GM12872 (cell line): ENCODE data around the gene PLD4.

Experiments
- CTCF ChIP-seq: IDR thresholded peaks from 3 replicates; pipeline ENCODE4 v1.5.1; 2011; ENCODE audit warnings: low read depth, mild to moderate bottlenecking, low read length, moderate library complexity; ENCODE audit not compliant: insufficient read depth

PLD4 gene

DNA sequence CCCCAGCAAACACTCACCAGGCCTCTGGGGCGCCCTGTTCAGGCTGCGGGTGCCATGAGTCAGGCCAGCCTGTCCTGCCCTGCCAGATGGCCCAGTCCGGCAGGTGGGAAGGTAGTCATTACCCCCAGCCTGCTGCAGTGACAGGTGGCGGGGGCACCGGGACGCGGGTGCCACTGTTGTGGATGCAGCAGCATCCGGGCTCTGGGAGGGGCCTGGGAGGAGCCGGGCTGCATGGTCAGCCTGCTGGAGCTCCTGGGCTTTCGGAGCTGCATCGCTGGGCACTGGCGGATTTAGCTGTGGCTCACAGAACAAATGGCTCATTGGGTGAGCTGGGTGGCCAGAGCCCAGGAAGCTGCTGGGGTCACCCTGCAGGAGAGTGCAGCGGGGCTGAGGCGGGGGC lies 46.1 kb upstream of the PLD4 start:
- TF ChIP-seq CTCF, result no peak

DNA sequence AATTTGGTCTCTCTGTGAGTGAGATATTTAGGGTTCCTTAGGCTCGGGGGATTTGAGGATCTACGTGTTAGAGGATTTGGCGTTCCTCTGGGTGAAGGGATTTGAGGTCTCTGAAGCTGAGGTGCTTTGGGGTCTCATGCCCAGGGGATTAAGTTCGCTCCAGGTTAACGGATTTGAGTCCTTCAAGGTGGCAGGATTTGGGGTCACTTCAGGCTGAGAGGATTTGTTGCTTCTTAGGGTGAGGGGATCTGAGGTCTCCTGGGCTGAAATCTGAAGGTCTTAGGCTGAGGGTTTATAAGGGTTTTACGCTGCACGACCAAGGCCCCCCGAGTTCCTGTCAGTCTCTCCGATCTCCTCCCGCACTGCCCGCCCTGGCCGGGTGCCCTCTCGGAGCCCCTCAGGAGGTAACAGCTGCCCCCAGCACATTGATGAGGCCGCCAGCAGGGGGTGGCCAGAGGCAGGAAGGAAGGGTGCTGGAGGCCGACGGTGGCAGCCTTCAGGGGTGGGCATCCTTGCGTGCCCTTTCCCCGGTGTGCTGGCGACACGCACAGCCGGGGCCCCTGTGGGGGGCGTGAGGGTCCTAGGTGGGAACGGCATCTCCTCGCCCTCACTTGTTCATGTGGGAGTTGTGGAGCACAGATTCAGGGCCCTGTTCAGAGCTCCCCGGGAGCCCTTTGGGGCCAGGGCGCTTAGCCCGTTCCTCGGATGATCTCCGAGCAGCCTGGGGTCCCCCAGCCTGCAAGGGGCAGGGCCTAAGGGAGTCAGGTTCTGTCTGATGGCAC lies 45.3 kb upstream of the PLD4 start:
- TF ChIP-seq CTCF, result no peak

DNA sequence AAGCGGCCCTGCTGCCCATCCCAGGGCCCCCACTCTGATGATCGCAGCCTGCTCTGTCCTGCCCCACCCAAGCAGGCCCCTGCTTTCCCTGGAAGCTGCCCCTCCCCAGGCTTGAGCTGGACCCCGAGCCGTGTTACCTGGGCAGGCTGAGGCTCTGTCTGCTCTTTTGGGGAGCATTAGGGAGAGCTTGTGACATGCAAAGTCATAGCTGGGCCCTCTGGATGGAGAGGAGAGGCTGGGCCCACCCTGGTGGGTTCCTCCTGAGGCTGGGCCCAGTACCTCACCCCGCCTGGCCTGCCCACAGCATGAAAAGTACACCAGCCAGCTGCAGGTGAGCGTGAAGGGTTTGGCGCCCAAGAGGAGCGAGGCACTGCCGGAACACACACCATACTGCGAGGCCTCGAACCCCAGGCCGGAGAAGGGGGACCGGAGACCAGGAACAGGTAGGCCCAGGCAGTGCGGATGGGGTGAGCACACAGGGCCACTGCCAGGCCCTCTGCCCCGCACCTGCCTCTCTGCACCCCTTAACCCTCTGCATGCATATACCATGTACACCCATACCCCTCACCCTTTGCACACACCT lies 44.6 kb upstream of the PLD4 start:
- TF ChIP-seq CTCF, result no peak

DNA sequence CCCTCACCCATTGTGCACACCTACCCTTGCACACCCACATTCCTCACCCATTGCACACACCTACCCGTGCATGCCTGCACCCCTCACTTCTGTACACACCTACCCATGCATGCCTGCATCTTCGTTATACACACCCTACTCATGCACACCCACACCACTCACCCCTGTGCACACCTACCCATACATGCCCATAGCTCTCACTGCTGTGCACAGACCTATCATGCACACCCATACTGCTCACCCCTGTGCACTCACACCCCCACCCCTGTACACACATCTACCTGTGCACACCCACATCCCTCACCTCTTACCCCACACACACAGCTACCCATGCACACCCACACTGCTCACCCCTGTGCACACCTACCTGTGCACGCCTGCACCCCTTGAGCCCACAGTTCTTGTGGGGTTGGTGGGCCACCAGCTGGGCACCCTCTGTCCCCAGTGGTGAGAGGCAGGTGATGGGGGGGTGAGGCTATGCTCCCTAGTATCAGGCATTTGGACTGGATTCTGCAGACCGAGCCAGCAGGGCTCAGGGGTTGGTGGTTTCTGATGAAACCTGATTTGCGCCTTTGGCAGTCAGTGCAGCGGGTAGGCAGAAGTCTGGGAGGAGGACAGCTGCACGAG lies 44.0 kb upstream of the PLD4 start:
- no peak for TF ChIP-seq CTCF

GRCh38 chr14:104881369-104881979 lies 43.2 kb upstream of the PLD4 start:
- TF ChIP-seq CTCF, result no peak

DNA sequence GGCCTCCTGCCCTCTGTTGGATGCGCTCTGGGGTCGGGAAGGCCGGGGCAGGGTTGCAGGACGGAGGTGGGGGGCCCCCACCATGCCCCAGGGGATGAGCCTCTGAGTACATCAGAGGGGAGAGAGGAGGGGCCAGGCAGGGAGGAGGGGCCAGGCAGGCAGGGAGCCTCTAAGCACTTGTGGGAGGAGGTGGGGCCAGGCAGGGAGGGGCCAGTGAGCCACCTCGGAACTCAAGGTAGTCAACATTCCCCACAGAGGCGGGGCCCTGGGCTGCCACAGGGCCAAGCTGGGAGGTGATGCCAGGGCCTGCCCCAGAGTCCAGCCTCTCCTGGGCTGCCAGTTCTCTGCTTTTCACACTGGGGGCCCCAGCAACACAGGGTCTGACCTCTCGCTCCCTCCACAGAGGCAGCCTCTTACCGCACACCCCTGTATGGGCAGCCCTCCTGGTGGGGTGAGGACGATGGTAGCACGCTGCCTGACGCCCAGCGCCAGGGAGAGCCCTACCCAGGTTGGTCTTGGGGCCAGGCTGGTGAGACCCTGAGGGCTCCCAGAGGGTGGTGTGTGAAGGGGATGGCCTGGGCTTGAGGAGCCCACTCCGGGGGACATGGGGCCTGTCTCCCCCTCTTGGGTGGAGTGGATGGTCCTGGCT lies 42.2 kb upstream of the PLD4 start:
- no peak for TF ChIP-seq CTCF
